MM.1S (cell line): Measurements from ENCODE around the gene LRRC8A.

Source experiments
- EZH2 ChIP-seq: fragments of 300-600 bp; sonication (generic); optimal IDR thresholded peaks from 2 replicates; pipeline ENCODE3; 2017; ENCODE audit warnings: low read depth, mild to moderate bottlenecking, antibody characterized with exemption, low read length, mixed read lengths
- EZH2phosphoT487 ChIP-seq: fragments of 300-600 bp; sonication (generic); IDR thresholded peaks from 2 replicates; pipeline ENCODE4 v1.6.1; 2018; ENCODE audit warnings: antibody characterized with exemption, low read length

GRCh38 chr9:128833696-128834095, 48.2 kb upstream of the LRRC8A start:
- TF ChIP-seq EZH2phosphoT487, result no peak
- TF ChIP-seq EZH2, result no peak
